Natural killer cell (primary cell): ENCODE data around the gene SERPINA12. TPM values are rescaled to one million over a fixed set of nuclear protein-coding genes. Genes with fewer than 3 reads are reported as not detected.
"Not testable (repeated sequence)": the region's sequence is repeated elsewhere in the genome, so short reads cannot be mapped to it uniquely, and the experiment has no call there.

Experiments used
- ATAC-seq, 3 donors: fragments of 150-1000 bp in 2 of 3; fragments of 200-7000 bp in 1 of 3; cut with Tn5 transposase; 1 replicate in 1 of 3; 2 replicates in 2 of 3; pipeline ENCODE4 v1.10.0; 2021; ENCODE audit warnings: mild to moderate bottlenecking in 2 of 3, moderate library complexity in 2 of 3
- DNase-seq, 2 donors: peaks; one replicate each; pipeline versions ENCODE4 v3.0.0 to v3.0.0-alpha.2; 2013 to 2021; ENCODE audit warnings: mixed read lengths in 1 of 2
- H3K27ac ChIP-seq: one replicate; pipeline ENCODE4 v1.5.1; 2013; ENCODE audit warnings: mild to moderate bottlenecking, low read length
- H3K27me3 ChIP-seq: one replicate; pipeline ENCODE4 v1.6.1; 2013; ENCODE audit warnings: low read length; ENCODE audit not compliant: control insufficient read depth, insufficient read depth
- H3K36me3 ChIP-seq: one replicate; pipeline ENCODE4 v1.6.1; 2013; ENCODE audit warnings: low read length; ENCODE audit not compliant: control insufficient read depth, insufficient read depth
- H3K4me1 ChIP-seq: one replicate; pipeline ENCODE4 v1.6.1; 2013; ENCODE audit warnings: low read length; ENCODE audit not compliant: control insufficient read depth, insufficient read depth
- H3K4me3 ChIP-seq: one replicate; pipeline ENCODE4 v1.5.1; 2013; ENCODE audit warnings: low read length
- H3K9me3 ChIP-seq: one replicate; pipeline ENCODE4 v1.6.1; 2013; ENCODE audit warnings: low read length; ENCODE audit not compliant: control insufficient read depth, insufficient read depth
- H3K27ac Mint-ChIP-seq, 2 donors: one replicate each; pipeline ENCODE4 v1.8.0; 2022; ENCODE audit warnings: mild to moderate bottlenecking in 2 of 2, mixed read lengths in 2 of 2, moderate library complexity in 1 of 2
- H3K27me3 Mint-ChIP-seq, 2 donors: one replicate each; pipeline ENCODE4 v1.8.0; 2022; ENCODE audit warnings: low read depth in 2 of 2, mixed read lengths in 2 of 2
- H3K36me3 Mint-ChIP-seq: one replicate; pipeline ENCODE4 v1.8.0; 2022; ENCODE audit warnings: mixed read lengths
- H3K4me1 Mint-ChIP-seq, 2 donors: one replicate each; pipeline ENCODE4 v1.8.0; 2022; ENCODE audit warnings: mixed read lengths in 2 of 2
- H3K4me3 Mint-ChIP-seq: one replicate; pipeline ENCODE4 v1.8.0; 2022; ENCODE audit warnings: mild to moderate bottlenecking, moderate library complexity, mixed read lengths
- H3K9me3 Mint-ChIP-seq, 2 donors: one replicate each; pipeline ENCODE4 v1.8.0; 2022; ENCODE audit warnings: mixed read lengths in 2 of 2
- CTCF ChIP-seq: fragments of 200-600 bp; IDR thresholded peaks from one replicate; pipeline ENCODE4 v1.8.0; 2022; ENCODE audit warnings: antibody characterized with exemption
- WGBS: methylation state at CpG from one replicate; pipeline ENCODE4 v1.1.7; 2013; ENCODE audit warnings: missing lambda C conversion rate; ENCODE audit not compliant: insufficient coverage; 5-methylcytosine and 5-hydroxymethylcytosine counted together
- intact Hi-C: fragments of 100-400 bp; cut with micrococcal nuclease; formaldehyde crosslinking; loops from one replicate; pipeline ENCODE4 v1.14.2; 2022
- total RNA-seq, 4 donors: library from RNA; stranded (reverse); fragments of 120-200 nt in 1 of 4; gene quantifications; one replicate each; pipeline versions ENCODE4 v1.2.3 to v1.2.4, GENCODE V29; 2013 to 2022

Gene SERPINA12
- total RNA-seq, 3 donors from 2014 or later (not counting 1 experiment from before 2014, with no cell fraction given), result not detected

GRCh38 chr14:94483071-94483451 is 26.2 kb downstream of the SERPINA12 start:
- H3K27ac Mint-ChIP-seq, result no peak overlapping the region
- intact Hi-C loops, result no loop called here

GRCh38 chr14:94482132-94483070 is 26.9 kb downstream of the SERPINA12 start:
- H3K27me3 Mint-ChIP-seq, result peaks cover 9 to 16% of the 10 kb centered on the region in 2 donors
- H3K4me3 ChIP-seq, H3K9me3 Mint-ChIP-seq, H3K4me1 ChIP-seq, H3K36me3 Mint-ChIP-seq, H3K9me3 ChIP-seq, H3K4me3 Mint-ChIP-seq, H3K27me3 ChIP-seq, intact Hi-C loops, H3K36me3 ChIP-seq, H3K27ac ChIP-seq, DNase-seq, H3K4me1 Mint-ChIP-seq, ATAC-seq, H3K27ac Mint-ChIP-seq: not testable (repeated sequence)
- 92% methylated on average over 10 of the region's 10 CpGs for WGBS

More at GRCh38 chr14:94483071-94483451, 26.2 kb downstream of the SERPINA12 start:
- H3K9me3 Mint-ChIP-seq, result peaks cover 2 to 3% of the 10 kb centered on the region in 2 donors
- peaks cover 9% of the 10 kb centered on the region for H3K4me1 ChIP-seq
- no peaks in the 10 kb centered on the region for H3K4me1 Mint-ChIP-seq
- DNase-seq (no peak), ATAC-seq (no peak)
- H3K27me3 ChIP-seq, result peaks cover 7% of the 10 kb centered on the region
- no peaks in the 10 kb centered on the region for H3K36me3 Mint-ChIP-seq
- peaks cover 6% of the 10 kb centered on the region for H3K9me3 ChIP-seq
- H3K4me3 ChIP-seq, result no peak overlapping the region
- H3K4me3 Mint-ChIP-seq, result no peak overlapping the region
- 82% methylated on average over 10 of the region's 10 CpGs for WGBS
- H3K27me3 Mint-ChIP-seq, result peaks cover 9 to 16% of the 10 kb centered on the region in 2 donors
- no peak for TF ChIP-seq CTCF
- no peaks in the 10 kb centered on the region for H3K36me3 ChIP-seq
- no peak overlapping the region for H3K27ac ChIP-seq

GRCh38 chr14:94481468-94482131 is 27.7 kb downstream of the SERPINA12 start:
- Histone ChIP-seq H3K9me3 (peaks cover 6% of the 10 kb centered on the region), H3K27ac (no peak overlapping the region), H3K36me3 (no peaks in the 10 kb centered on the region), H3K4me1 (peaks cover 7% of the 10 kb centered on the region), H3K27me3 (peaks cover 5% of the 10 kb centered on the region), H3K4me3 (no peak overlapping the region)
- Mint-ChIP-seq H3K36me3 (no peaks in the 10 kb centered on the region), H3K27me3 (peaks cover 9 to 16% of the 10 kb centered on the region in 2 donors), H3K4me3 (no peak overlapping the region), H3K9me3 (peaks cover 2 to 5% of the 10 kb centered on the region in 2 donors), H3K4me1 (no peaks in the 10 kb centered on the region), H3K27ac (no peak overlapping the region)
- no peak for DNase-seq
- intact Hi-C loops, result no loop called here
- TF ChIP-seq CTCF, result no peak
- no peak for ATAC-seq
- WGBS, result 76% methylated on average over 5 of the region's 5 CpGs

- H3K27me3 ChIP-seq, result no peaks in the 10 kb centered on the region
- Mint-ChIP-seq H3K27me3 (peaks cover 6 to 16% of the 10 kb centered on the region in 2 donors), H3K4me1 (no peaks in the 10 kb centered on the region)
Measured at GRCh38 chr14:94480809-94481208, 28.5 kb downstream of the SERPINA12 start.

More at GRCh38 chr14:94480809-94481208, 28.5 kb downstream of the SERPINA12 start:
- H3K9me3 ChIP-seq, result peaks cover 6% of the 10 kb centered on the region
- ATAC-seq, result no peak
- H3K36me3 ChIP-seq, result no peaks in the 10 kb centered on the region
- no peak for TF ChIP-seq CTCF
- H3K4me1 ChIP-seq, result no peaks in the 10 kb centered on the region
- H3K36me3 Mint-ChIP-seq, result no peaks in the 10 kb centered on the region
- H3K4me3 ChIP-seq, result no peak overlapping the region
- H3K9me3 Mint-ChIP-seq, result peaks cover 2 to 5% of the 10 kb centered on the region in 2 donors
- no peak overlapping the region for H3K27ac Mint-ChIP-seq
- intact Hi-C loops, result no loop called here
- 41% methylated on average over 2 of the region's 2 CpGs for WGBS
- DNase-seq, result no peak
- no peak overlapping the region for H3K27ac ChIP-seq
- no peak overlapping the region for H3K4me3 Mint-ChIP-seq
